CD4-positive, CD25-positive, alpha-beta regulatory T cell (primary cell): ENCODE data around the gene RNF14. TPM values are rescaled to one million over a fixed set of nuclear protein-coding genes. Genes with fewer than 3 reads are reported as not detected.

Experiments
- ATAC-seq, 2 donors: fragments of 150-1000 bp; cut with Tn5 transposase; one replicate each; pipeline ENCODE4 v1.10.0; 2021; ENCODE audit warnings: low read depth in 2 of 2, moderate number of reproducible peaks in 2 of 2, moderate library complexity in 1 of 2
- DNase-seq, 3 donors: peaks; one replicate each; pipeline versions ENCODE4 v3.0.0 to v3.0.0-alpha.2; 2012 to 2022; ENCODE audit warnings: mixed read lengths in 1 of 3
- H3K27ac ChIP-seq: one replicate; pipeline ENCODE4 v1.7.0; 2013; ENCODE audit warnings: mild to moderate bottlenecking, low read length; ENCODE audit not compliant: insufficient read depth, poor library complexity, severe bottlenecking
- H3K27me3 ChIP-seq: one replicate; pipeline ENCODE4 v1.7.0; 2013; ENCODE audit warnings: low read length; ENCODE audit not compliant: control insufficient read depth, insufficient read depth
- H3K36me3 ChIP-seq: one replicate; pipeline ENCODE4 v1.7.0; 2013; ENCODE audit warnings: mild to moderate bottlenecking, low read length, moderate library complexity; ENCODE audit not compliant: control insufficient read depth, insufficient read depth
- H3K4me1 ChIP-seq: 2 replicates; pipeline ENCODE4 v1.7.0; 2013; ENCODE audit warnings: mild to moderate bottlenecking, low read length; ENCODE audit not compliant: insufficient read depth, control insufficient read depth, poor library complexity, severe bottlenecking
- H3K4me3 ChIP-seq: one replicate; pipeline ENCODE4 v1.7.0; 2013; ENCODE audit warnings: low read depth, mild to moderate bottlenecking, low read length, moderate library complexity
- H3K9me3 ChIP-seq, 2 experiments: 1 replicate in 1 of 2; 2 replicates in 1 of 2; pipeline ENCODE4 v1.7.0; 2013; ENCODE audit warnings: low read length in 2 of 2, mild to moderate bottlenecking in 1 of 2, moderate library complexity in 1 of 2; ENCODE audit not compliant: control insufficient read depth in 2 of 2
- H3K27ac Mint-ChIP-seq, 3 donors: one replicate each; pipeline ENCODE4 v1.8.0; 2020 to 2022; ENCODE audit warnings: mild to moderate bottlenecking in 3 of 3, mixed read lengths in 3 of 3, moderate library complexity in 2 of 3
- H3K27me3 Mint-ChIP-seq: one replicate; pipeline ENCODE4 v1.8.0; 2022; ENCODE audit warnings: mild to moderate bottlenecking, mixed read lengths
- H3K36me3 Mint-ChIP-seq: one replicate; pipeline ENCODE4 v1.8.0; 2020; ENCODE audit warnings: mixed read lengths
- H3K4me1 Mint-ChIP-seq, 4 donors: one replicate each; pipeline ENCODE4 v1.8.0; 2020 to 2022; ENCODE audit warnings: mixed read lengths in 4 of 4, mild to moderate bottlenecking in 1 of 4
- H3K4me3 Mint-ChIP-seq, 4 donors: one replicate each; pipeline ENCODE4 v1.8.0; 2020 to 2022; ENCODE audit warnings: mild to moderate bottlenecking in 4 of 4, mixed read lengths in 4 of 4, moderate library complexity in 3 of 4
- H3K9me3 Mint-ChIP-seq, 7 donors: one replicate each; pipeline ENCODE4 v1.8.0; 2020 to 2022; ENCODE audit warnings: mixed read lengths in 7 of 7, mild to moderate bottlenecking in 3 of 7, moderate library complexity in 2 of 7
- polyA plus RNA-seq, 4 donors: library from polyadenylated mRNA; unstranded; fragments of 300-500 nt; fragmentation: Illumina TruSeq; gene quantifications; one replicate each; pipeline ENCODE4 v1.2.3, GENCODE V29; 2021
- total RNA-seq: library from RNA; stranded (reverse); gene quantifications from one replicate; pipeline ENCODE4 v1.2.3, GENCODE V29; 2022

Gene RNF14
- total and polyA plus RNA-seq, 5 donors from 2014 or later = 24.4 to 56.8 (median 46.3) TPM

GRCh38 chr5:141928051-141928450 lies 40.9 kb upstream of the RNF14 start:
- Mint-ChIP-seq H3K9me3 (no peaks in the 10 kb centered on the region), H3K4me3 (peak overlapping the region in 2 of 4 donors; percentile 6 to 11), H3K27ac (peak overlapping the region in 2 of 3 donors; percentile 38 to 71), H3K36me3 (peaks cover 59% of the 10 kb centered on the region), H3K4me1 (peaks cover 14 to 42% (median 34%) of the 10 kb centered on the region in 4 donors), H3K27me3 (no peaks in the 10 kb centered on the region)
- peaks cover 72% of the 10 kb centered on the region for H3K36me3 ChIP-seq
- no peaks in the 10 kb centered on the region for H3K27me3 ChIP-seq
- no peak overlapping the region for H3K4me3 ChIP-seq
- peaks cover 14% of the 10 kb centered on the region for H3K4me1 ChIP-seq
- no peak overlapping the region for H3K27ac ChIP-seq
- no peak for DNase-seq
- ATAC-seq = no peak
- no peaks in the 10 kb centered on the region for H3K9me3 ChIP-seq

DNA sequence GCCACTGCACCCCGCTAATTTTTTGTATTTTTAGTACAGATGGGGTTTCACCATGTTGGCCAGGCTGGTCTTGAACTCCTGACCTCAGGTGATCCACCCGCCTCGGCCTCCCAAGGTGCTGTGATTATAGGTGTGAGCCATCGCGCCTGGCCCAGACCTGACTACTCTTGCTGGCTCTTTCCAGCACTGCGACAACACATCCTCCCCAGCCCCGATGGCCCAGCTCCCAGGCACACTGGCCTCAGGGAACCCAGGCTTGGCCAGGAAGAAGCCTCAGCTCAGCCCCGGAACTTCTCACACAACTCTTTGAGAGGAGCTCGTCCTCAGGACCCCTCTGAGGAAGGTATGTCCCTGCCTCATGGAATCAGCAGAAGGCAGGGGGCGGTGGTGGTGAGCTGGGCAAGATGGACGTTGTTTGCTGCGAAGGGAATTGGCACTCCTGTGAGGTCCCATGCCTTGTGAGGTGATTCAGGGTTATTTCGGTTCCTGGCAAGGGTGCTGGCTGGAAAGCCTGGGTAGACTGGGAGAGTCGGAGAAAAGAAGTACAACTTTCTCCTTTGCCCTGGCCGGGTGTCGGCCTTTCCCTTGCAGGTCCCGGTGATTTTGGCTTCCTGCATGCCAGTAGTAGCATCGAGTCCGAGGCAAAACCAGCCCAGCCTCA lies 39.4 kb upstream of the RNF14 start:
- Histone ChIP-seq H3K27ac (no peak overlapping the region), H3K4me3 (no peak overlapping the region), H3K27me3 (no peaks in the 10 kb centered on the region), H3K36me3 (peaks cover 86% of the 10 kb centered on the region), H3K9me3 (no peaks in the 10 kb centered on the region), H3K4me1 (peaks cover 2% of the 10 kb centered on the region)
- DNase-seq = no peak
- no peaks in the 10 kb centered on the region for H3K9me3 Mint-ChIP-seq
- no peak overlapping the region for H3K4me3 Mint-ChIP-seq
- H3K27me3 Mint-ChIP-seq = no peaks in the 10 kb centered on the region
- ATAC-seq = no peak
- no peak overlapping the region for H3K27ac Mint-ChIP-seq
- peaks cover 14 to 30% (median 26%) of the 10 kb centered on the region in 4 donors for H3K4me1 Mint-ChIP-seq
- peaks cover 56% of the 10 kb centered on the region for H3K36me3 Mint-ChIP-seq

- ATAC-seq (no peak), DNase-seq (no peak)
- Mint-ChIP-seq H3K4me1 (peaks cover 14 to 27% (median 20%) of the 10 kb centered on the region in 4 donors), H3K4me3 (no peak overlapping the region), H3K36me3 (peaks cover 56% of the 10 kb centered on the region), H3K27me3 (no peaks in the 10 kb centered on the region), H3K27ac (peak overlapping the region in 1 of 3 donors; percentile 39), H3K9me3 (no peaks in the 10 kb centered on the region)
- H3K27ac ChIP-seq = no peak overlapping the region
- H3K9me3 ChIP-seq = no peaks in the 10 kb centered on the region
- H3K36me3 ChIP-seq = peaks cover 94% of the 10 kb centered on the region
- H3K4me1 ChIP-seq = no peaks in the 10 kb centered on the region
- no peak overlapping the region for H3K4me3 ChIP-seq
- H3K27me3 ChIP-seq = no peaks in the 10 kb centered on the region
Measured at GRCh38 chr5:141931694-141932093, 37.2 kb upstream of the RNF14 start.

DNA sequence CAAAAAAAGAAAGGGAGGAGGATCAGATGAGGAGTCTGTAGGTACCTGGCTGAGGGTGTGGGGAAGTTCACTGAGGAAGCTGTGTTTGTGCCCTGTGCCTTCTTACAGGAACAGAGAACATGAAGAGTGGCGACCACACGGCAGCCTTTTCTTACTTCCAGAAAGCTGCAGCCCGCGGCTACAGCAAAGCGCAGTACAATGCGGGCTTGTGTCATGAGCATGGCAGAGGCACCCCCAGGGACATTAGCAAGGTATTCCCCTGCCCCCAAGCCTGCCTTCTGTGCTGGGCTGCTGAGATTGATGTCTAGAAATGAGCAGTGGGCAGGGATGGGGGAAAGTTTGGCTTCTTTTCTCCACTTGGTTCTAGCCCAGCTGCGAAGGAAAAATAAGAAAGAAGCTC lies 35.8 kb upstream of the RNF14 start:
- no peaks in the 10 kb centered on the region for H3K4me1 ChIP-seq
- Mint-ChIP-seq H3K27ac (no peak overlapping the region), H3K9me3 (no peaks in the 10 kb centered on the region), H3K4me3 (no peak overlapping the region), H3K36me3 (peaks cover 45% of the 10 kb centered on the region), H3K27me3 (no peaks in the 10 kb centered on the region), H3K4me1 (peaks cover 5 to 18% (median 9%) of the 10 kb centered on the region in 4 donors)
- no peak for ATAC-seq
- peaks cover 90% of the 10 kb centered on the region for H3K36me3 ChIP-seq
- no peak for DNase-seq
- H3K4me3 ChIP-seq = no peak overlapping the region
- no peak overlapping the region for H3K27ac ChIP-seq
- no peaks in the 10 kb centered on the region for H3K9me3 ChIP-seq
- H3K27me3 ChIP-seq = no peaks in the 10 kb centered on the region

DNA sequence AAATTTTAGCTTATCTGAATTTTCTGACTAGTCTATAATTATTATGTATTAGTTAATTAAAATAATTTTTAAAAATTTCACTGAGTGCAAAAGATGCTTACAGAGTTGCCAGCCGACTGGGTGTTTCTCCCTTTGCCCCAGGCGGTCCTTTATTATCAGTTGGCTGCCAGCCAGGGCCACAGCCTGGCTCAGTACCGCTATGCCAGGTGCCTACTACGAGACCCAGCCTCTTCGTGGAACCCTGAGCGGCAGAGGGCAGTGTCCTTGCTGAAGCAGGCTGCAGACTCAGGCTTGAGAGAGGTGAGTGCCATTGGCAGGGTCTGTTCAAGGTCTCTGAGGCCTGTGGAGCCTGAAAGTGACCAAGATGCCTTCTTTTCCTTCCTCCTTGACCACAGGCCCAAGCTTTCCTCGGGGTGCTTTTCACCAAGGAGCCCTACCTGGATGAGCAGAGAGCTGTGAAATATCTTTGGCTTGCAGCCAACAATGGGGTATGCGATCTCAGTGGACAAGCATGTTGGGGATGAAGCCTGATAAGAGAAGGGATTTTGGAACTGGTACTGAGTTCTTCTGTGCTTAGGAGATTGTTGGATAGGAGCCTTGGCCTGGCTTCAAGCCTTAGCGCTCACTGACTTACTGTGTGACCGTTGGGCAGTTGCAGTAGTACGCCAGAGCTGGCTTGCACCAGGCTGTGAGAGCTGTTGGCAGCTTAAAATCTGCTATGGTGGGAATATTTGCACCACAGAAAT lies 34.6 kb upstream of the RNF14 start:
- Histone ChIP-seq H3K27me3 (no peaks in the 10 kb centered on the region), H3K4me3 (no peak overlapping the region), H3K36me3 (peaks cover 92% of the 10 kb centered on the region), H3K4me1 (no peaks in the 10 kb centered on the region), H3K27ac (no peak overlapping the region), H3K9me3 (no peaks in the 10 kb centered on the region)
- peaks cover 4 to 13% (median 6%) of the 10 kb centered on the region in 4 donors for H3K4me1 Mint-ChIP-seq
- H3K36me3 Mint-ChIP-seq = peaks cover 41% of the 10 kb centered on the region
- DNase-seq (no peak), ATAC-seq (no peak)
- H3K27ac Mint-ChIP-seq = no peak overlapping the region
- no peak overlapping the region for H3K4me3 Mint-ChIP-seq
- H3K9me3 Mint-ChIP-seq = no peaks in the 10 kb centered on the region
- H3K27me3 Mint-ChIP-seq = no peaks in the 10 kb centered on the region

DNA sequence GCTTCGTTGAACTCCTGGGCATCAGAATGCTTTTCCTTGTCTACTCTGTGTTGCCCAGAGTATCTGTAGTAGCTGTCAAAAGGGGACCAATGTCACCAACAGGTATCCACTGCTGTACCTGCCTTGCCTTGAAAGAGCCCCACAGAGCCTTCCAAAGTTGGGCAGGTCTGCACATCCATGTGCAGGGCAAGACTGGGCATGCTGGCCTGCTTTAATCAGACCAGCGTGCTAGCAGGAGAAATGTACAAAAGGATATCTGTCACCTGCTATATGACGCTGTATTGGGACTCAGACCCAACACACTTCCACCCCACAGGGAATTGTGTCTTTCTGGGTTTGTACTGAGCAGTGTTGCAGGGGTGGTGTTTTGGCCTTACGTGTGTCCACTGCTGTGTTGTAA lies 33.4 kb upstream of the RNF14 start:
- Histone ChIP-seq H3K9me3 (no peaks in the 10 kb centered on the region), H3K4me1 (no peaks in the 10 kb centered on the region), H3K4me3 (no peak overlapping the region), H3K27ac (no peak overlapping the region), H3K27me3 (no peaks in the 10 kb centered on the region), H3K36me3 (peaks cover 82% of the 10 kb centered on the region)
- no peak for ATAC-seq
- H3K4me1 Mint-ChIP-seq = peaks cover 4 to 13% (median 6%) of the 10 kb centered on the region in 4 donors
- DNase-seq = no peak
- H3K27me3 Mint-ChIP-seq = no peaks in the 10 kb centered on the region
- H3K9me3 Mint-ChIP-seq = no peaks in the 10 kb centered on the region
- H3K27ac Mint-ChIP-seq = peak overlapping the region in 1 of 3 donors; percentile 24
- no peak overlapping the region for H3K4me3 Mint-ChIP-seq
- H3K36me3 Mint-ChIP-seq = peaks cover 49% of the 10 kb centered on the region

- H3K27ac Mint-ChIP-seq = peak overlapping the region in 2 of 3 donors; percentile 57 to 76
- Histone ChIP-seq H3K27ac (no peak overlapping the region), H3K4me3 (no peak overlapping the region), H3K9me3 (no peaks in the 10 kb centered on the region), H3K36me3 (peaks cover 39% of the 10 kb centered on the region), H3K4me1 (no peaks in the 10 kb centered on the region), H3K27me3 (no peaks in the 10 kb centered on the region)
- peaks cover 20% of the 10 kb centered on the region for H3K36me3 Mint-ChIP-seq
- DNase-seq (no peak), ATAC-seq (no peak)
- H3K9me3 Mint-ChIP-seq = no peaks in the 10 kb centered on the region
- H3K4me3 Mint-ChIP-seq = no peak overlapping the region
- peaks cover 0 to 8% (median 2%) of the 10 kb centered on the region in 4 donors for H3K4me1 Mint-ChIP-seq
- H3K27me3 Mint-ChIP-seq = no peaks in the 10 kb centered on the region
Measured at GRCh38 chr5:141940695-141941271, 28.1 kb upstream of the RNF14 start.
